GM18502 (cell line): ENCODE measurements around the gene RNU1-2.
"Not testable (repeated sequence)": the region's sequence is repeated elsewhere in the genome, so short reads cannot be mapped to it uniquely, and the experiment has no call there.

Experiments
- ATAC-seq: cut with Tn5 transposase; IDR thresholded peaks from one replicate; pipeline ENCODE4 v1.9.1; 2021; ENCODE audit warnings: mild to moderate bottlenecking; ENCODE audit not compliant: unreplicated experiment, poor library complexity

Gene RNU1-2

GRCh38 chr1:16905868-16906702 is 10.3 kb downstream of the RNU1-2 start:
- no peak for ATAC-seq

- no peak for ATAC-seq
Measured at GRCh38 chr1:16906873-16907272, 11.1 kb downstream of the RNU1-2 start.

- ATAC-seq: no peak
Measured at GRCh38 chr1:16907870-16908758, 12.3 kb downstream of the RNU1-2 start.

GRCh38 chr1:16911851-16912721 is 16.3 kb downstream of the RNU1-2 start:
- not testable (repeated sequence) for ATAC-seq

- not testable (repeated sequence) for ATAC-seq
Measured at GRCh38 chr1:16912742-16913141, 17.0 kb downstream of the RNU1-2 start.

- ATAC-seq: no peak
Measured at GRCh38 chr1:16913181-16913832, 17.5 kb downstream of the RNU1-2 start.

GRCh38 chr1:16913833-16914662 is 18.3 kb downstream of the RNU1-2 start:
- ATAC-seq: peak; percentile 84

DNA sequence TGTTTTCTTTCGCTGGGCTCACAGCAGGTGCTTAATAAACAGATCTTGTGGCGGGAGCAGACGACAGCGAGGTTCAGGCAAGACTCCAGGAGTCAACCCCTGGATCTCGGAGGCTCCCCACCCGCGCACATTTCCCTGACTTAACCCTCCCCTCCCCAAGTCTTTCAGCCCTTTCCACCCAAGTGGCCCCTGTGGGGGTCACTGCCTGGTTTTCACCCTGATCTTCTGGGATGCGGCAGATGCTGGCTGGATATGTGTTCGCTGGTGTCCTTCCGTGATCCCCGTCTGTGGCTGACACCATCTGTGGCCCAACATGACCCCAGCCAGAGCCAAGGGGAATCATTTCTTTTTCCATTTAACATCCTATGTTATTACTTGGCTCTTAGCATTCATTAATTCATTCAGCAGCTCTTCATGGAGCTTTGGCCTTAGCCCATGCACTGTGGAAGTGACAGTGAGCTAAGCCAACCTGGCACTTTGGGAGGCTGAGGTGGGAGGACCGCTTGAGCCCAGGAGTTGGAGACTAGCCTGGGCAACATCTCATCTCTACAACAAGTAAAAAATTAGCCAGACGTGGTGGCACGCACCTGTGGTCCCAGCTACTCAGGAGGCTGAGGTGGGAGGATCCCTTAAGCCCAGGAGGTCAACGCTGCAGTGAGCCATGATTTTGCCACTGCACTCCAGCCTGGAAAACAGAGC is 19.3 kb downstream of the RNU1-2 start:
- ATAC-seq: not testable (repeated sequence)

DNA sequence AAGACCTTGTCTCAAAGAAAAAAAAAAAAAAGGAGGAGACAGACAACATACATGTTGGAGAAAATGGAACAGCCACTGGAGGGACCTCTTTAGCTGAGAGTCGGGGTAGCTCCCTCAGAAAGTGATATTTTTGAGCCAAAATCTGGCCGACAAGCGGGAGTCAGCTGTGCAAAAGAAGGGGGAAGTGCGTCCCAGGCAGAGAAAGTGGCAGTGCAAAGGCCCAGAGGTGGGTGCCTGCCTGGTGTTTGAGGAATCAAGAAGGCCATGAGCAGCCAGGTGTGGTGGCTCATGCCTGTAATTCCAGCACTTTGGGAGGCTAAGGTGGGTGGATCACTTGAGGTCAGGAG is 19.8 kb downstream of the RNU1-2 start:
- ATAC-seq: no peak

- not testable (repeated sequence) for ATAC-seq
Measured at GRCh38 chr1:16916036-16916880, 20.5 kb downstream of the RNU1-2 start.

- ATAC-seq: no peak
Measured at GRCh38 chr1:16918371-16918770, 22.6 kb downstream of the RNU1-2 start.

- ATAC-seq: not testable (repeated sequence)
Measured at GRCh38 chr1:16918936-16919665, 23.3 kb downstream of the RNU1-2 start.

- no peak for ATAC-seq
Measured at GRCh38 chr1:16920951-16921350, 25.2 kb downstream of the RNU1-2 start.

DNA sequence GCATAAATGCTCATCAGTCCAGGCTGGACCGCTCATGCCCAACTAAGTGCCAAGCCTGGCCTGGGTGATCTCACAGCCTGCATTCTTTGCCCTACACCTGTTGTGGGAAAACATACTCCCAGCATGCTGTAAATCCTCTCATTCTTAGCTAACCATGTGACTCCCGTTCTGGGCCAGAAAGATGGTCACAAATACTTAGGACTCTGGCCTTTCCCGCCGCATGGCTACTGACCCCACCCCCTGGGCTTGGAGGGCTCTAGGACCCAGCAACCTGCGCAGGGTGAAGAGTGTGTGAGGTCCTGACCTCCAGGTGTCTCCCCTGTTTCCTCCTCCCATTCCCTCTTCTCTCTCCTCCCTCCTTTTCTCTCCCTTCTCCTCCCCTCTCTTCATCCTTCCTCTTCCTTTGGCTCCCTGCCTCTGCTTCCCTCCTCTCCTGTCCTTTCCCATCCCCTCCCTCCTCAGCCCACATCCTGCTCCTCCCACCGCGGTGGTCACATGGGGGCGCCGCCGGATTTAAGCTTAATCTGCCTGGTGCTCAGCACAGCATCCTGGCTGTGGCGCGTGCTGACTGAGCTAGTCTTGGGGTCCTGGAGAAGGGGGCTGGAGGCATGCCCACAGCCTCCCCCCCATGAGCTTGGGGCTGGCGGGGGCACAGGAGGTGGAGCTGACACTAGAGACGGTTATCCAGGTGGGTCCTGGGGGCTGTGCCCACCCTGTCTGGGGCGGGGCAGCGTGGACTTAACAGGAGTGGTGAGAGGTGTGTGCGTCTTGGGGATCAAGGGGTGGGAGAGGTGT is 25.8 kb downstream of the RNU1-2 start, which contains the start of gene CROCC:
Gene CROCC, plus strand, starts transcription at position 541 of the 795 bp plus-strand sequence. Its CDS starts 88 bp downstream, at position 629.
- no peak for ATAC-seq

DNA sequence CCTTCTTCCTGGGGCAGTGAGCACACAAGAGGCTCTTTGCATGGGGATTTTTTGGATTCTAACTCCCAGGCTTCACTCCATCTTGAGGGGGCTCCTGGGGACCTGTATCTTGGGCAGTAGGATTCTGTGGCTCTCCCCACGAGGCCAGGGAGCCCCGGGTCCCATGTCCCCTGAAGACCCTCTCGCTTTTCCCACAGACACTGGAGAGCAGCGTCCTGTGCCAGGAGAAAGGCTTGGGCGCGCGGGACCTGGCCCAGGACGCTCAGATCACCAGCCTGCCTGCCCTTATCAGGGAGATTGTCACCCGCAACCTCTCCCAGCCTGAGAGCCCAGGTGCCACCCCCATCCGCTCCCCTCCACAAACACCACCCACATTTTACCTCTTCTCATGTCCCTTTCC is 26.7 kb downstream of the RNU1-2 start:
- no peak for ATAC-seq

- ATAC-seq: no peak
Measured at GRCh38 chr1:16922885-16923431, 27.2 kb downstream of the RNU1-2 start.
